Liver (tissue), 9 donors: ENCODE results near the gene MYL4. TPM values are rescaled to one million over a fixed set of nuclear protein-coding genes. Genes with fewer than 3 reads are reported as not detected.
"Not testable (repeated sequence)": the region's sequence is repeated elsewhere in the genome, so short reads cannot be mapped to it uniquely, and the experiment has no call there.

ENCODE experiments used
- DNase-seq: peaks from one replicate; pipeline ENCODE4 v3.0.0-alpha.2; 2017; ENCODE audit warnings: low spot score
- H3K27ac ChIP-seq, 2 donors: one replicate each; pipeline ENCODE4 v1.7.0; 2013; ENCODE audit warnings: inconsistent platforms in 2 of 2, low read length in 2 of 2, control low read depth in 1 of 2, low read depth in 1 of 2, mild to moderate bottlenecking in 1 of 2
- H3K27me3 ChIP-seq, 4 donors: one replicate each; pipeline versions ENCODE4 v1.6.1 to v1.7.0; 2013; ENCODE audit warnings: low read length in 3 of 4, inconsistent platforms in 1 of 4, mild to moderate bottlenecking in 1 of 4, moderate library complexity in 1 of 4; ENCODE audit not compliant: control insufficient read depth in 4 of 4, insufficient read depth in 4 of 4
- H3K36me3 ChIP-seq, 4 donors: one replicate each; pipeline versions ENCODE4 v1.6.1 to v1.7.0; 2013; ENCODE audit warnings: low read length in 3 of 4, mild to moderate bottlenecking in 3 of 4, low read depth in 1 of 4, moderate library complexity in 1 of 4; ENCODE audit not compliant: control insufficient read depth in 4 of 4, insufficient read depth in 3 of 4
- H3K4me1 ChIP-seq, 4 donors: one replicate each; pipeline versions ENCODE4 v1.6.1 to v1.7.0; 2013; ENCODE audit warnings: low read length in 3 of 4, mild to moderate bottlenecking in 3 of 4, moderate library complexity in 1 of 4; ENCODE audit not compliant: control insufficient read depth in 4 of 4, insufficient read depth in 4 of 4
- H3K4me3 ChIP-seq, 3 donors: one replicate each; pipeline versions ENCODE4 v1.6.1 to v1.7.0; 2013; ENCODE audit warnings: low read length in 3 of 3, control low read depth in 1 of 3, low read depth in 1 of 3, mild to moderate bottlenecking in 1 of 3
- H3K9ac ChIP-seq, 2 donors: one replicate each; pipeline ENCODE4 v1.7.0; 2013; ENCODE audit warnings: low read length in 2 of 2, mild to moderate bottlenecking in 2 of 2, moderate library complexity in 2 of 2, control low read depth in 1 of 2, low read depth in 1 of 2
- H3K9me3 ChIP-seq, 4 donors: one replicate each; pipeline versions ENCODE4 v1.6.1 to v1.7.0; 2013; ENCODE audit warnings: low read length in 3 of 4; ENCODE audit not compliant: control insufficient read depth in 4 of 4
- ATF3 ChIP-seq: IDR thresholded peaks from 2 replicates; pipeline ENCODE4 v1.6.1; 2016; ENCODE audit warnings: antibody characterized with exemption
- EGR1 ChIP-seq, 2 donors: IDR thresholded peaks; 2 replicates each; pipeline ENCODE4 v1.6.1; 2016 to 2018; ENCODE audit warnings: antibody characterized with exemption in 2 of 2, low read depth in 2 of 2
- FOXA1 ChIP-seq: IDR thresholded peaks from 2 replicates; pipeline ENCODE4 v1.6.1; 2016; ENCODE audit warnings: antibody characterized with exemption
- FOXA2 ChIP-seq: IDR thresholded peaks from 2 replicates; pipeline ENCODE4 v1.6.1; 2016; ENCODE audit warnings: antibody characterized with exemption
- HNF4A ChIP-seq, 2 donors: conservative IDR thresholded peaks; 2 replicates each; pipeline ENCODE4 v1.6.1; 2016; ENCODE audit warnings: antibody characterized with exemption in 2 of 2, mild to moderate bottlenecking in 2 of 2
- HNF4G ChIP-seq: IDR thresholded peaks from 2 replicates; pipeline ENCODE4 v1.6.1; 2016; ENCODE audit warnings: antibody characterized with exemption
- JUND ChIP-seq, 2 donors: IDR thresholded peaks; 2 replicates each; pipeline ENCODE4 v1.6.1; 2016; ENCODE audit warnings: antibody characterized with exemption in 2 of 2
- NR2F2 ChIP-seq: IDR thresholded peaks from 2 replicates; pipeline ENCODE4 v1.6.1; 2016; ENCODE audit warnings: antibody characterized with exemption
- RAD21 ChIP-seq, 2 donors: IDR thresholded peaks; 2 replicates each; pipeline ENCODE4 v1.6.1; 2016; ENCODE audit warnings: antibody characterized with exemption in 2 of 2, mild to moderate bottlenecking in 2 of 2
- RXRA ChIP-seq, 2 donors: IDR thresholded peaks; 2 replicates each; pipeline ENCODE4 v1.6.1; 2017 to 2018; ENCODE audit warnings: antibody characterized with exemption in 2 of 2, mild to moderate bottlenecking in 1 of 2
- SP1 ChIP-seq: IDR thresholded peaks from 2 replicates; pipeline ENCODE4 v1.6.1; 2018; ENCODE audit warnings: antibody characterized with exemption, mild to moderate bottlenecking
- WGBS: extraction: QIAGEN DNeasy Blood & Tissue Kit; methylation state at CpG from one replicate; pipeline ENCODE4 v1.1.7; 2013; 5-methylcytosine and 5-hydroxymethylcytosine counted together
- polyA plus RNA-seq, 2 donors: library from polyadenylated mRNA; stranded (reverse) in 1 of 2; unstranded in 1 of 2; fragments of 200-250 nt in 1 of 2; fragments of >200 nt in 1 of 2; fragmentation: Nextera tagmentation in 1 of 2; extraction: Ambion mirVana in 1 of 2; gene quantifications; one replicate each; pipeline versions ENCODE4 v1.2.1 to v1.2.3, GENCODE V29; 2013 to 2015
- total RNA-seq, 2 donors: library from RNA; depleted of rRNA; stranded (reverse); fragments of >200 nt; gene quantifications; one replicate each; pipeline ENCODE4 v1.2.3, GENCODE V29; 2014
- TF ChIP-seq, protein P1 (sequence below): IDR thresholded peaks from 2 replicates; pipeline ENCODE4 v1.6.1; 2016; ENCODE audit warnings: antibody characterized with exemption
- TF ChIP-seq, protein P2 (sequence below): IDR thresholded peaks from 2 replicates; pipeline ENCODE4 v1.6.1; 2016; ENCODE audit warnings: antibody characterized with exemption
- donor health status: healthy.
- donor health status: healthy.
- donor health status: healthy.
- donor health status: healthy.
- donor health status: healthy.

MYL4 gene
- total and polyA plus RNA-seq, 4 donors: 0.19 to 215 (median 0.22) TPM; not detected in 1

DNA sequence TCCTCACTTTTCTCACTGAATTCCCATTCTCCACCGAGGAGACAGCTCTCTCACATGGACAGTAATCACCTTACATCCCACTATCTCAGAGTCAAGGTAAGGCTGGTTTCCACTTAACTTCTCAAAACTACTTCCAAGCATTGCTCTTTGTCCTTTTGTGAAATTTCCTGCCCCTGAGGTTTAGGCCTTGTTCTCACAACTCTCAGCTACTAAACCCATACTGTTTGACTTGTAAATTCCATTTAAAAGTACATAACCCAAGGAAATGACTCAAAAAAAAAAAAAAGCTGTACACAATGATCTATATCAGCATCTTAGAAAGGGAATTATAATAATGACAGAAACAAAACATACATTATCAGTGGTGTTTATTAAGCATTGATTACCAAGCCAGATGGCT, 28.8 kb upstream of the MYL4 start:
- 84% methylated on average over 1 of the region's 1 CpG for WGBS
- Histone ChIP-seq H3K9ac (no peak overlapping the region), H3K9me3 (no peaks in the 10 kb centered on the region), H3K27me3 (no peaks in the 10 kb centered on the region), H3K4me1 (peaks cover 0 to 4% (median 0%) of the 10 kb centered on the region in 4 donors), H3K27ac (no peak overlapping the region), H3K4me3 (no peak overlapping the region), H3K36me3 (peaks cover 0 to 13% (median 7%) of the 10 kb centered on the region in 4 donors)
- DNase-seq: no peak
- no peak for TF ChIP-seq FOXA2
- TF ChIP-seq EGR1 (IDR thresholded peaks at IDR 0.05; ENCODE audit: low read depth in 2 of 2): no peak
- no peak for TF ChIP-seq RXRA (IDR thresholded peaks at IDR 0.05)
- no peak for TF ChIP-seq HNF4A (conservative IDR thresholded peaks at IDR 0.05)
- no peak for TF ChIP-seq RAD21 (IDR thresholded peaks at IDR 0.05)

DNA sequence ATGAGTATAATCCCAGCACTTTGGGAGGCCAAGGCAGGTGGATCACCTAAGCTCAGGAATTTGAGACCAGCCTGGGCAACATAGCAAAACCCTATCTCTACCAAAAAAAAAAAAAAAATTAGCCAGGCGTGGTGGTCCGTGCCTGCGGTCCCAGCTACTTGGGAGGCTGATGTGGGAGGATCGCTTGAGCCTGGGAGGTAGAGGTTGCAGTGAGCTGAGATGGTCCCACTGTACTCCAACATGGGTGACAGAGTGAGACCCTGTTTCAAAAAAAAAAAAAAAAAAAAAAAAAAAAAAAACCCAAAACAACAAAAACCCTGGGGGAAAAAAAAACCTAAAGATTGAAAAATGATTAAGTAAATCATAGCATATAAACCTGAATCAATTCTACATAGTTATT, 28.2 kb upstream of the MYL4 start:
- H3K36me3 ChIP-seq, DNase-seq, H3K4me1 ChIP-seq, H3K9ac ChIP-seq, H3K9me3 ChIP-seq, H3K4me3 ChIP-seq, H3K27ac ChIP-seq, H3K27me3 ChIP-seq: not testable (repeated sequence)
- WGBS: 97% methylated on average over 4 of the region's 4 CpGs

- peaks cover 4 to 13% (median 9%) of the 10 kb centered on the region in 4 donors for H3K4me1 ChIP-seq
- WGBS: 90% methylated on average over 6 of the region's 6 CpGs
- peaks cover 0 to under 1% (median 0%) of the 10 kb centered on the region in 4 donors for H3K36me3 ChIP-seq
- no peaks in the 10 kb centered on the region for H3K9me3 ChIP-seq
- H3K4me3 ChIP-seq: no peak overlapping the region
- H3K27ac ChIP-seq: no peak overlapping the region
- no peak for TF ChIP-seq FOXA1
- no peak for TF ChIP-seq ATF3
- TF ChIP-seq JUND (IDR thresholded peaks at IDR 0.05): no peak
- TF ChIP-seq, protein P1, sequence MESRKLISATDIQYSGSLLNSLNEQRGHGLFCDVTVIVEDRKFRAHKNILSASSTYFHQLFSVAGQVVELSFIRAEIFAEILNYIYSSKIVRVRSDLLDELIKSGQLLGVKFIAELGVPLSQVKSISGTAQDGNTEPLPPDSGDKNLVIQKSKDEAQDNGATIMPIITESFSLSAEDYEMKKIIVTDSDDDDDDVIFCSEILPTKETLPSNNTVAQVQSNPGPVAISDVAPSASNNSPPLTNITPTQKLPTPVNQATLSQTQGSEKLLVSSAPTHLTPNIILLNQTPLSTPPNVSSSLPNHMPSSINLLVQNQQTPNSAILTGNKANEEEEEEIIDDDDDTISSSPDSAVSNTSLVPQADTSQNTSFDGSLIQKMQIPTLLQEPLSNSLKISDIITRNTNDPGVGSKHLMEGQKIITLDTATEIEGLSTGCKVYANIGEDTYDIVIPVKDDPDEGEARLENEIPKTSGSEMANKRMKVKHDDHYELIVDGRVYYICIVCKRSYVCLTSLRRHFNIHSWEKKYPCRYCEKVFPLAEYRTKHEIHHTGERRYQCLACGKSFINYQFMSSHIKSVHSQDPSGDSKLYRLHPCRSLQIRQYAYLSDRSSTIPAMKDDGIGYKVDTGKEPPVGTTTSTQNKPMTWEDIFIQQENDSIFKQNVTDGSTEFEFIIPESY: no peak
- TF ChIP-seq RXRA (IDR thresholded peaks at IDR 0.05): no peak
- TF ChIP-seq EGR1 (IDR thresholded peaks at IDR 0.05; ENCODE audit: low read depth in 2 of 2): no peak
- no peak for TF ChIP-seq HNF4G
- TF ChIP-seq, protein P2, sequence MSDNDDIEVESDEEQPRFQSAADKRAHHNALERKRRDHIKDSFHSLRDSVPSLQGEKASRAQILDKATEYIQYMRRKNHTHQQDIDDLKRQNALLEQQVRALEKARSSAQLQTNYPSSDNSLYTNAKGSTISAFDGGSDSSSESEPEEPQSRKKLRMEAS: no peak
- TF ChIP-seq NR2F2: no peak
- no peak for TF ChIP-seq RAD21 (IDR thresholded peaks at IDR 0.05)
- no peak for TF ChIP-seq FOXA2
- no peak for TF ChIP-seq SP1
- H3K27me3 ChIP-seq: no peaks in the 10 kb centered on the region
- H3K9ac ChIP-seq: no peak overlapping the region
- no peak for DNase-seq
Observed at GRCh38 chr17:47184681-47185080, 24.5 kb upstream of the MYL4 start.
